HFFc6 (cell line): ENCODE results near the gene TDRD1. TPM values are rescaled to one million over a fixed set of nuclear protein-coding genes. Genes with fewer than 3 reads are reported as not detected.

ENCODE experiments used
- DNase-seq: peaks from one replicate; pipeline ENCODE4 v3.0.0-alpha.2; 2018
- H3K27ac Mint-ChIP-seq: 2 replicates; pipeline ENCODE4 v1.8.0; 2020; ENCODE audit warnings: mild to moderate bottlenecking, mixed read lengths
- H3K27me3 Mint-ChIP-seq: 2 replicates; pipeline ENCODE4 v1.8.0; 2021; ENCODE audit warnings: mild to moderate bottlenecking, moderate library complexity, mixed read lengths; ENCODE audit not compliant: insufficient read depth
- H3K36me3 Mint-ChIP-seq: 2 replicates; pipeline ENCODE4 v1.8.0; 2021; ENCODE audit warnings: low read depth, mixed read lengths
- H3K4me1 Mint-ChIP-seq: 2 replicates; pipeline ENCODE4 v1.8.0; 2020; ENCODE audit warnings: low read depth, mixed read lengths
- H3K4me3 Mint-ChIP-seq: 2 replicates; pipeline ENCODE4 v1.8.0; 2020; ENCODE audit warnings: mild to moderate bottlenecking, moderate library complexity, mixed read lengths
- H3K9me3 Mint-ChIP-seq: 2 replicates; pipeline ENCODE4 v1.8.0; 2020; ENCODE audit warnings: mild to moderate bottlenecking, mixed read lengths
- total RNA-seq, 6 experiments: library from RNA; stranded (reverse); fragmentation: NEBNext Ultra II Directional; extraction: Animal tissue kit (Norgen Biotek cat#: 25700); gene quantifications; 2 replicates in 1 of 6; 3 replicates in 5 of 6; pipeline ENCODE4 v1.2.3, GENCODE V29; 2021
- TF ChIP-seq, protein P1 (sequence below): fragments of 200-600 bp; sonication (generic); IDR thresholded peaks from 2 replicates; pipeline ENCODE4 v1.5.0; 2021; ENCODE audit warnings: antibody characterized with exemption, mild to moderate bottlenecking

Gene TDRD1
- total RNA-seq, 6 experiments from 2014 or later, result not detected

GRCh38 chr10:114278140-114278883 lies 99.2 kb downstream of the TDRD1 start:
- H3K4me1 Mint-ChIP-seq, result no peaks in the 10 kb centered on the region
- no peaks in the 10 kb centered on the region for H3K36me3 Mint-ChIP-seq
- H3K4me3 Mint-ChIP-seq, result no peak overlapping the region
- H3K9me3 Mint-ChIP-seq, result no peaks in the 10 kb centered on the region
- H3K27me3 Mint-ChIP-seq, result peaks cover 29% of the 10 kb centered on the region
- TF ChIP-seq, protein P1, sequence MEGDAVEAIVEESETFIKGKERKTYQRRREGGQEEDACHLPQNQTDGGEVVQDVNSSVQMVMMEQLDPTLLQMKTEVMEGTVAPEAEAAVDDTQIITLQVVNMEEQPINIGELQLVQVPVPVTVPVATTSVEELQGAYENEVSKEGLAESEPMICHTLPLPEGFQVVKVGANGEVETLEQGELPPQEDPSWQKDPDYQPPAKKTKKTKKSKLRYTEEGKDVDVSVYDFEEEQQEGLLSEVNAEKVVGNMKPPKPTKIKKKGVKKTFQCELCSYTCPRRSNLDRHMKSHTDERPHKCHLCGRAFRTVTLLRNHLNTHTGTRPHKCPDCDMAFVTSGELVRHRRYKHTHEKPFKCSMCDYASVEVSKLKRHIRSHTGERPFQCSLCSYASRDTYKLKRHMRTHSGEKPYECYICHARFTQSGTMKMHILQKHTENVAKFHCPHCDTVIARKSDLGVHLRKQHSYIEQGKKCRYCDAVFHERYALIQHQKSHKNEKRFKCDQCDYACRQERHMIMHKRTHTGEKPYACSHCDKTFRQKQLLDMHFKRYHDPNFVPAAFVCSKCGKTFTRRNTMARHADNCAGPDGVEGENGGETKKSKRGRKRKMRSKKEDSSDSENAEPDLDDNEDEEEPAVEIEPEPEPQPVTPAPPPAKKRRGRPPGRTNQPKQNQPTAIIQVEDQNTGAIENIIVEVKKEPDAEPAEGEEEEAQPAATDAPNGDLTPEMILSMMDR, result no peak
- no peak for DNase-seq
- no peak overlapping the region for H3K27ac Mint-ChIP-seq

- H3K9me3 Mint-ChIP-seq, result no peaks in the 10 kb centered on the region
- H3K4me3 Mint-ChIP-seq, result no peak overlapping the region
- H3K4me1 Mint-ChIP-seq, result no peaks in the 10 kb centered on the region
- TF ChIP-seq, protein P1, result no peak
- H3K27me3 Mint-ChIP-seq, result peaks cover 31% of the 10 kb centered on the region
- H3K36me3 Mint-ChIP-seq, result no peaks in the 10 kb centered on the region
- no peak for DNase-seq
- H3K27ac Mint-ChIP-seq, result no peak overlapping the region
Observed at GRCh38 chr10:114278884-114279191, 99.7 kb downstream of the TDRD1 start.

DNA sequence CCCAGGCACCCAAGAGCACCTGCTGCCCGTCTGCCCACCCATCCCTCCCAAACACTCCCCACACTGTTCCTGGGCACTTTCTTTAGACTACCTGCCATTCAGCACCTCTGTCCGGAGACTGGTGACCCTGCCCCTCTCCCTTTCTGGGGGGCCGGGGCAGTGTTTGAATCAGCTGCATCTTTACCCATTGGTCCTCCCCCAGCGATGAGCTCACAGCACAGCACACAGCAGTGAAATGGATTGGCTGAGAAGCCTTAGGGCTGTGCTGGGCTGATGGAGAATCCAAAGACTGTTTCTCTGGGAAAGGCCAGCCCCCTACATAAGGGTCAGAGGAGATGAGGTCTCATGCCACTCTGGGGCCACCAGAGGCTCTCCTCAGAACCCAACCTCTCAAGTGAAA lies 100.1 kb downstream of the TDRD1 start:
- H3K4me3 Mint-ChIP-seq, result no peak overlapping the region
- no peaks in the 10 kb centered on the region for H3K4me1 Mint-ChIP-seq
- H3K9me3 Mint-ChIP-seq, result no peaks in the 10 kb centered on the region
- TF ChIP-seq, protein P1, result no peak
- H3K27ac Mint-ChIP-seq, result no peak overlapping the region
- H3K27me3 Mint-ChIP-seq, result peaks cover 31% of the 10 kb centered on the region
- no peaks in the 10 kb centered on the region for H3K36me3 Mint-ChIP-seq
- DNase-seq, result no peak

- Mint-ChIP-seq H3K4me3 (no peak overlapping the region), H3K27me3 (peaks cover 31% of the 10 kb centered on the region), H3K4me1 (no peaks in the 10 kb centered on the region), H3K9me3 (no peaks in the 10 kb centered on the region), H3K36me3 (no peaks in the 10 kb centered on the region), H3K27ac (no peak overlapping the region)
- TF ChIP-seq, protein P1, result no peak
- DNase-seq, result no peak
Observed at GRCh38 chr10:114279901-114280644, 100.9 kb downstream of the TDRD1 start.

DNA sequence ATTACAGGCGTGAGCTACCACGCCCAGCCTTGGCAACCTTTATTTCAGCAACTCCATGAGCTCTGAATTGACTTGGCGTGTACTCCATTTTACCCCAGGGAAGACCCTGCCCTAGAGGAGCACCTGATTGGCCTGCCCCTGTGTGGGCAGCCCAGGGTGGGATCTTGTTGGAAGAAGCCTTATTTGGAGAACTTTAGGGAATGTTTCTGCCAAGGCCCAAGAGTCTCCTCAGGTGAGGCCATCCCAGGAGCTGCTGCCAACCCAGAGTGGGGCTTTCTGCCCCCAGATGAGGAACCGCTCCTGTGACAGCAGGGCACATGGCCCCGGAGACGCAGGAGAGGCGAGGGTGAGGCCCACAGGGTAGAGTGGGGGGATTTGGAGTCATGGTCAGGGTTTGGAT lies 101.9 kb downstream of the TDRD1 start:
- TF ChIP-seq, protein P1, result no peak
- H3K4me1 Mint-ChIP-seq, result no peaks in the 10 kb centered on the region
- H3K36me3 Mint-ChIP-seq, result no peaks in the 10 kb centered on the region
- H3K27me3 Mint-ChIP-seq, result peaks cover 29% of the 10 kb centered on the region
- H3K9me3 Mint-ChIP-seq, result no peaks in the 10 kb centered on the region
- H3K4me3 Mint-ChIP-seq, result no peak overlapping the region
- no peak for DNase-seq
- H3K27ac Mint-ChIP-seq, result no peak overlapping the region
